HL-60 (cell line): ENCODE data around the gene FAM117A.
A peak's percentile ranks its signal among the peaks of the same experiment; 100 is the strongest.

Experiments
- GABPA ChIP-seq: IDR thresholded peaks from 2 replicates; pipeline ENCODE4 v1.6.1; 2012; ENCODE audit warnings: low read depth
- POLR2AphosphoS5 ChIP-seq: IDR thresholded peaks from 2 replicates; pipeline ENCODE4 v1.6.1; 2012; ENCODE audit warnings: low read depth
- SPI1 ChIP-seq: IDR thresholded peaks from 2 replicates; pipeline ENCODE4 v1.6.1; 2012; ENCODE audit warnings: low read depth, mild to moderate bottlenecking, borderline replicate concordance
- TF ChIP-seq, protein P1 (sequence below): IDR thresholded peaks from 2 replicates; pipeline ENCODE4 v1.6.1; 2012; ENCODE audit warnings: low read depth; ENCODE audit not compliant: insufficient replicate concordance
- TF ChIP-seq, protein P2 (sequence below): IDR thresholded peaks from one replicate; pipeline ENCODE4 v1.5.1; 2011; ENCODE audit warnings: low read length, control low read depth, inconsistent platforms; ENCODE audit not compliant: insufficient read depth

GRCh38 chr17:49703557-49704277 lies 60.2 kb downstream of the FAM117A start:
- TF ChIP-seq, protein P1, sequence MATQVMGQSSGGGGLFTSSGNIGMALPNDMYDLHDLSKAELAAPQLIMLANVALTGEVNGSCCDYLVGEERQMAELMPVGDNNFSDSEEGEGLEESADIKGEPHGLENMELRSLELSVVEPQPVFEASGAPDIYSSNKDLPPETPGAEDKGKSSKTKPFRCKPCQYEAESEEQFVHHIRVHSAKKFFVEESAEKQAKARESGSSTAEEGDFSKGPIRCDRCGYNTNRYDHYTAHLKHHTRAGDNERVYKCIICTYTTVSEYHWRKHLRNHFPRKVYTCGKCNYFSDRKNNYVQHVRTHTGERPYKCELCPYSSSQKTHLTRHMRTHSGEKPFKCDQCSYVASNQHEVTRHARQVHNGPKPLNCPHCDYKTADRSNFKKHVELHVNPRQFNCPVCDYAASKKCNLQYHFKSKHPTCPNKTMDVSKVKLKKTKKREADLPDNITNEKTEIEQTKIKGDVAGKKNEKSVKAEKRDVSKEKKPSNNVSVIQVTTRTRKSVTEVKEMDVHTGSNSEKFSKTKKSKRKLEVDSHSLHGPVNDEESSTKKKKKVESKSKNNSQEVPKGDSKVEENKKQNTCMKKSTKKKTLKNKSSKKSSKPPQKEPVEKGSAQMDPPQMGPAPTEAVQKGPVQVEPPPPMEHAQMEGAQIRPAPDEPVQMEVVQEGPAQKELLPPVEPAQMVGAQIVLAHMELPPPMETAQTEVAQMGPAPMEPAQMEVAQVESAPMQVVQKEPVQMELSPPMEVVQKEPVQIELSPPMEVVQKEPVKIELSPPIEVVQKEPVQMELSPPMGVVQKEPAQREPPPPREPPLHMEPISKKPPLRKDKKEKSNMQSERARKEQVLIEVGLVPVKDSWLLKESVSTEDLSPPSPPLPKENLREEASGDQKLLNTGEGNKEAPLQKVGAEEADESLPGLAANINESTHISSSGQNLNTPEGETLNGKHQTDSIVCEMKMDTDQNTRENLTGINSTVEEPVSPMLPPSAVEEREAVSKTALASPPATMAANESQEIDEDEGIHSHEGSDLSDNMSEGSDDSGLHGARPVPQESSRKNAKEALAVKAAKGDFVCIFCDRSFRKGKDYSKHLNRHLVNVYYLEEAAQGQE = no peak
- TF ChIP-seq, protein P2, sequence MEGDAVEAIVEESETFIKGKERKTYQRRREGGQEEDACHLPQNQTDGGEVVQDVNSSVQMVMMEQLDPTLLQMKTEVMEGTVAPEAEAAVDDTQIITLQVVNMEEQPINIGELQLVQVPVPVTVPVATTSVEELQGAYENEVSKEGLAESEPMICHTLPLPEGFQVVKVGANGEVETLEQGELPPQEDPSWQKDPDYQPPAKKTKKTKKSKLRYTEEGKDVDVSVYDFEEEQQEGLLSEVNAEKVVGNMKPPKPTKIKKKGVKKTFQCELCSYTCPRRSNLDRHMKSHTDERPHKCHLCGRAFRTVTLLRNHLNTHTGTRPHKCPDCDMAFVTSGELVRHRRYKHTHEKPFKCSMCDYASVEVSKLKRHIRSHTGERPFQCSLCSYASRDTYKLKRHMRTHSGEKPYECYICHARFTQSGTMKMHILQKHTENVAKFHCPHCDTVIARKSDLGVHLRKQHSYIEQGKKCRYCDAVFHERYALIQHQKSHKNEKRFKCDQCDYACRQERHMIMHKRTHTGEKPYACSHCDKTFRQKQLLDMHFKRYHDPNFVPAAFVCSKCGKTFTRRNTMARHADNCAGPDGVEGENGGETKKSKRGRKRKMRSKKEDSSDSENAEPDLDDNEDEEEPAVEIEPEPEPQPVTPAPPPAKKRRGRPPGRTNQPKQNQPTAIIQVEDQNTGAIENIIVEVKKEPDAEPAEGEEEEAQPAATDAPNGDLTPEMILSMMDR = peak; percentile 48
- TF ChIP-seq SPI1 = no peak
- TF ChIP-seq GABPA = no peak
- TF ChIP-seq POLR2AphosphoS5 = no peak
